CD4-positive, alpha-beta T cell (primary cell): ENCODE measurements around the gene CASP4. TPM values are rescaled to one million over a fixed set of nuclear protein-coding genes. Genes with fewer than 3 reads are reported as not detected.

Experiments
- ATAC-seq: fragments of 200-7000 bp; cut with Tn5 transposase; one replicate; pipeline ENCODE4 v1.10.0; 2022; ENCODE audit warnings: mild to moderate bottlenecking; ENCODE audit not compliant: poor library complexity
- CTCF ChIA-PET: fragments of 350-600 bp; sonication (Branson Sonifier 250); formaldehyde crosslinking; loops from one replicate; lab custom pipeline; 2021; ENCODE audit warnings: antibody characterized with exemption, inconsistent platforms; lab: Charles Lee
- POLR2A ChIA-PET: fragments of 350-600 bp; sonication (Branson Sonifier 250); formaldehyde crosslinking; loops from one replicate; lab custom pipeline; 2021; ENCODE audit warnings: antibody characterized with exemption, inconsistent platforms; lab: Charles Lee
- DNase-seq, 14 experiments: peaks; one replicate each; pipeline ENCODE4 v3.0.0-alpha.2; 2013 to 2020; ENCODE audit warnings: mixed read lengths in 2 of 14
- H3K27ac ChIP-seq, 2 donors: one replicate each; pipeline versions ENCODE4 v1.5.1 to v1.7.0; 2013; ENCODE audit warnings: low read length in 2 of 2, low read depth in 1 of 2, mild to moderate bottlenecking in 1 of 2
- H3K27me3 ChIP-seq, 2 experiments: 1 replicate in 1 of 2; 2 replicates in 1 of 2; pipeline versions ENCODE4 v1.6.1 to v1.7.0; 2013; ENCODE audit warnings: low read length in 2 of 2, control low read depth in 1 of 2, mild to moderate bottlenecking in 1 of 2, moderate library complexity in 1 of 2; ENCODE audit not compliant: insufficient read depth in 2 of 2, control insufficient read depth in 1 of 2
- H3K36me3 ChIP-seq: one replicate; pipeline ENCODE4 v1.6.1; 2013; ENCODE audit warnings: low read length, control low read depth; ENCODE audit not compliant: insufficient read depth
- H3K4me1 ChIP-seq: one replicate; pipeline ENCODE4 v1.6.1; 2013; ENCODE audit warnings: low read length, control low read depth; ENCODE audit not compliant: insufficient read depth
- H3K4me3 ChIP-seq: one replicate; pipeline ENCODE4 v1.5.1; 2013; ENCODE audit warnings: mild to moderate bottlenecking, low read length, moderate library complexity
- H3K9me3 ChIP-seq, 2 experiments: 1 replicate in 1 of 2; 2 replicates in 1 of 2; pipeline versions ENCODE4 v1.6.1 to v1.7.0; 2013; ENCODE audit warnings: low read length in 2 of 2, mild to moderate bottlenecking in 2 of 2, control low read depth in 1 of 2, moderate library complexity in 1 of 2; ENCODE audit not compliant: control insufficient read depth in 1 of 2, insufficient read depth in 1 of 2
- H3K27ac Mint-ChIP-seq: one replicate; pipeline ENCODE4 v1.8.0; 2020; ENCODE audit warnings: mixed read lengths
- H3K27me3 Mint-ChIP-seq: one replicate; pipeline ENCODE4 v1.8.0; 2021; ENCODE audit warnings: mixed read lengths
- H3K36me3 Mint-ChIP-seq: one replicate; pipeline ENCODE4 v1.8.0; 2021; ENCODE audit warnings: low read depth, mixed read lengths
- H3K4me1 Mint-ChIP-seq: one replicate; pipeline ENCODE4 v1.8.0; 2021; ENCODE audit warnings: low read depth, mixed read lengths
- H3K4me3 Mint-ChIP-seq: one replicate; pipeline ENCODE4 v1.8.0; 2020; ENCODE audit warnings: mild to moderate bottlenecking, mixed read lengths
- H3K9me3 Mint-ChIP-seq: one replicate; pipeline ENCODE4 v1.8.0; 2020; ENCODE audit warnings: mixed read lengths
- CTCF ChIP-seq: fragments of 200-600 bp; IDR thresholded peaks from one replicate; pipeline ENCODE4 v1.8.0; 2022; ENCODE audit warnings: antibody characterized with exemption, mild to moderate bottlenecking
- intact Hi-C, 2 experiments: fragments of 100-400 bp; cut with DNase I in 1 of 2; cut with micrococcal nuclease in 1 of 2; formaldehyde crosslinking; loops; one replicate each; pipeline versions ENCODE4 v1.15.1 to v1.9.0; 2023 to 2025; cut with DNase I, micrococcal nuclease
- total RNA-seq, 174 experiments: library from RNA in 2 of 174; stranded (reverse) in 2 of 174; gene quantifications; one replicate each; pipeline ENCODE4 v1.2.3 and lab custom pipeline; 2021 to 2026

Gene CASP4
- total RNA-seq, 2 experiments from 2014 or later, result 54.3 to 56.3 TPM

- Histone ChIP-seq H3K36me3 (no peaks in the 10 kb centered on the region), H3K4me3 (no peak overlapping the region), H3K4me1 (no peaks in the 10 kb centered on the region), H3K27me3 (no peaks in the 10 kb centered on the region), H3K27ac (no peak overlapping the region), H3K9me3 (peaks cover 5% of the 10 kb centered on the region in 2 experiments)
- intact Hi-C loops, result no loop called here
- no peak for TF ChIP-seq CTCF
- ATAC-seq (no peak), DNase-seq (no peak)
- POLR2A ChIA-PET, result no interaction called here
- Mint-ChIP-seq H3K4me1 (peaks cover 21% of the 10 kb centered on the region), H3K27ac (no peak overlapping the region), H3K36me3 (peaks cover 30% of the 10 kb centered on the region), H3K4me3 (no peak overlapping the region), H3K27me3 (no peaks in the 10 kb centered on the region), H3K9me3 (peaks cover 14% of the 10 kb centered on the region)
- CTCF ChIA-PET, result no interaction called here
Measured at GRCh38 chr11:104928811-104929210, 39.6 kb downstream of the CASP4 start.

- H3K36me3 ChIP-seq, result no peaks in the 10 kb centered on the region
- Mint-ChIP-seq H3K27me3 (no peaks in the 10 kb centered on the region), H3K4me3 (no peak overlapping the region), H3K36me3 (peaks cover 33% of the 10 kb centered on the region), H3K4me1 (peaks cover 10% of the 10 kb centered on the region), H3K27ac (no peak overlapping the region), H3K9me3 (peaks cover 19% of the 10 kb centered on the region)
- no peak overlapping the region for H3K4me3 ChIP-seq
- ChIA-PET CTCF (no interaction called here), POLR2A (no interaction called here)
- TF ChIP-seq CTCF, result no peak
- no peak for ATAC-seq
- no peaks in the 10 kb centered on the region for H3K4me1 ChIP-seq
- H3K27me3 ChIP-seq, result no peaks in the 10 kb centered on the region
- intact Hi-C loops, result no loop called here
- no peak for DNase-seq
- H3K27ac ChIP-seq, result no peak overlapping the region
- peaks cover 0 to 5% of the 10 kb centered on the region in 2 experiments for H3K9me3 ChIP-seq
Measured at GRCh38 chr11:104926771-104927611, 41.4 kb downstream of the CASP4 start.

GRCh38 chr11:104925850-104926249 lies 42.5 kb downstream of the CASP4 start:
- H3K36me3 Mint-ChIP-seq, result peaks cover 27% of the 10 kb centered on the region

More at GRCh38 chr11:104925850-104926249, 42.5 kb downstream of the CASP4 start:
- Mint-ChIP-seq H3K4me3 (no peak overlapping the region), H3K27ac (no peak overlapping the region), H3K9me3 (peaks cover 19% of the 10 kb centered on the region), H3K27me3 (no peaks in the 10 kb centered on the region), H3K4me1 (peaks cover 6% of the 10 kb centered on the region)
- intact Hi-C loops, result no loop called here
- Histone ChIP-seq H3K27ac (no peak overlapping the region), H3K4me3 (no peak overlapping the region), H3K4me1 (no peaks in the 10 kb centered on the region), H3K27me3 (no peaks in the 10 kb centered on the region), H3K9me3 (peaks cover 0 to 5% of the 10 kb centered on the region in 2 experiments), H3K36me3 (no peaks in the 10 kb centered on the region)
- DNase-seq (no peak), ATAC-seq (no peak)
- POLR2A ChIA-PET, result interaction anchor here (1.5 kb wide), 1 partner anchor 9 kb away, joined by 4 read pairs; no protein-coding TSS in a partner anchor
- CTCF ChIA-PET, result no interaction called here
- no peak for TF ChIP-seq CTCF
